Measurements from ENCODE around the gene USP25.

USP25 gene

GRCh38 chr21:15848634-15849560 lies 119.1 kb downstream of the USP25 start:
- no peak for DNase-seq (ENCODE audit: low read depth)
- no peak overlapping the region for H3K4me3 ChIP-seq (ENCODE audit: low read depth, low read length)
- no peak for TF ChIP-seq CTCF (IDR thresholded peaks at IDR 0.05; ENCODE audit: low read depth, low read length)
- TF ChIP-seq MYC (IDR thresholded peaks at IDR 0.05; ENCODE audit: low read depth, low read length), result no peak
- TF ChIP-seq MAX (IDR thresholded peaks at IDR 0.05; ENCODE audit: low read depth, low read length), result no peak
- TF ChIP-seq POLR2A (IDR thresholded peaks at IDR 0.05; ENCODE audit: extremely low read depth, insufficient read length), result no peak

GRCh38 chr21:15849927-15850326 lies 120.1 kb downstream of the USP25 start:
- H3K4me3 ChIP-seq (ENCODE audit: low read depth, low read length), result no peak overlapping the region
- no peak for DNase-seq (ENCODE audit: low read depth)
- TF ChIP-seq POLR2A (IDR thresholded peaks at IDR 0.05; ENCODE audit: extremely low read depth, insufficient read length) (no peak), CTCF (IDR thresholded peaks at IDR 0.05; ENCODE audit: low read depth, low read length) (no peak), MYC (IDR thresholded peaks at IDR 0.05; ENCODE audit: low read depth, low read length) (no peak), MAX (IDR thresholded peaks at IDR 0.05; ENCODE audit: low read depth, low read length) (no peak)

- no peak overlapping the region for H3K4me3 ChIP-seq (ENCODE audit: low read depth, low read length)
- TF ChIP-seq POLR2A (IDR thresholded peaks at IDR 0.05; ENCODE audit: extremely low read depth, insufficient read length) (no peak), MAX (IDR thresholded peaks at IDR 0.05; ENCODE audit: low read depth, low read length) (no peak), MYC (IDR thresholded peaks at IDR 0.05; ENCODE audit: low read depth, low read length) (no peak), CTCF (IDR thresholded peaks at IDR 0.05; ENCODE audit: low read depth, low read length) (no peak)
- DNase-seq (ENCODE audit: low read depth), result no peak
These were observed 120.9 kb downstream of the USP25 start for GRCh38 chr21:15850645-15851044.

GRCh38 chr21:15852146-15852545 lies 122.4 kb downstream of the USP25 start:
- no peak overlapping the region for H3K4me3 ChIP-seq (ENCODE audit: low read depth, low read length)
- no peak for TF ChIP-seq POLR2A (IDR thresholded peaks at IDR 0.05; ENCODE audit: extremely low read depth, insufficient read length)
- TF ChIP-seq MAX (IDR thresholded peaks at IDR 0.05; ENCODE audit: low read depth, low read length), result no peak
- TF ChIP-seq CTCF (IDR thresholded peaks at IDR 0.05; ENCODE audit: low read depth, low read length), result no peak
- TF ChIP-seq MYC (IDR thresholded peaks at IDR 0.05; ENCODE audit: low read depth, low read length), result no peak
- DNase-seq (ENCODE audit: low read depth), result no peak

GRCh38 chr21:15853126-15853525 lies 123.3 kb downstream of the USP25 start:
- no peak for DNase-seq (ENCODE audit: low read depth)
- no peak for TF ChIP-seq CTCF (IDR thresholded peaks at IDR 0.05; ENCODE audit: low read depth, low read length)
- no peak for TF ChIP-seq MYC (IDR thresholded peaks at IDR 0.05; ENCODE audit: low read depth, low read length)
- no peak for TF ChIP-seq POLR2A (IDR thresholded peaks at IDR 0.05; ENCODE audit: extremely low read depth, insufficient read length)
- no peak for TF ChIP-seq MAX (IDR thresholded peaks at IDR 0.05; ENCODE audit: low read depth, low read length)
- no peak overlapping the region for H3K4me3 ChIP-seq (ENCODE audit: low read depth, low read length)
